Duodenal mucosa (tissue), 2 donors: ENCODE data around the gene LRRC58.
"Not testable (repeated sequence)": the region's sequence is repeated elsewhere in the genome, so short reads cannot be mapped to it uniquely, and the experiment has no call there.

ENCODE experiments used
- H3K27ac ChIP-seq: one replicate; pipeline ENCODE4 v1.7.0; 2013; ENCODE audit warnings: low read depth, low read length
- H3K27me3 ChIP-seq, 2 donors: one replicate each; pipeline ENCODE4 v1.7.0; 2013; ENCODE audit warnings: low read length in 2 of 2, control low read depth in 1 of 2; ENCODE audit not compliant: insufficient read depth in 2 of 2, control insufficient read depth in 1 of 2
- H3K36me3 ChIP-seq, 2 donors: one replicate each; pipeline ENCODE4 v1.7.0; 2013; ENCODE audit warnings: low read length in 2 of 2, control low read depth in 1 of 2; ENCODE audit not compliant: insufficient read depth in 2 of 2, control insufficient read depth in 1 of 2
- H3K4me1 ChIP-seq, 2 donors: one replicate each; pipeline ENCODE4 v1.7.0; 2013; ENCODE audit warnings: low read length in 2 of 2, control low read depth in 1 of 2; ENCODE audit not compliant: insufficient read depth in 2 of 2, control insufficient read depth in 1 of 2
- H3K4me3 ChIP-seq, 2 donors: one replicate each; pipeline ENCODE4 v1.7.0; 2013; ENCODE audit warnings: low read length in 2 of 2, low read depth in 1 of 2
- H3K9ac ChIP-seq, 2 donors: one replicate each; pipeline ENCODE4 v1.7.0; 2013; ENCODE audit warnings: low read length in 2 of 2, low read depth in 1 of 2
- H3K9me3 ChIP-seq, 2 donors: one replicate each; pipeline ENCODE4 v1.7.0; 2013; ENCODE audit warnings: low read length in 2 of 2, control low read depth in 1 of 2; ENCODE audit not compliant: control insufficient read depth in 1 of 2

LRRC58 gene

GRCh38 chr3:120348991-120349854 lies at the start of gene LRRC58:
Gene LRRC58 (minus strand): TSS chr3:120349354. CDS start chr3:120349243, 111 bp downstream.
- peak within 1 kb of the TSS; percentile 69 for H3K27ac ChIP-seq
- peaks cover 1 to 5% of the 10 kb centered on the region in 2 donors for H3K36me3 ChIP-seq
- H3K4me3 ChIP-seq: peak within 1 kb of the TSS; percentile 81 to 91
- H3K9me3 ChIP-seq: no peaks in the 10 kb centered on the region
- H3K9ac ChIP-seq: peak within 1 kb of the TSS; percentile 67 to 86
- H3K4me1 ChIP-seq: peaks cover 12 to 29% of the 10 kb centered on the region in 2 donors
- H3K27me3 ChIP-seq: no peaks in the 10 kb centered on the region

- H3K4me1 ChIP-seq: no peaks in the 10 kb centered on the region
- H3K9ac ChIP-seq: no peak overlapping the region
- no peaks in the 10 kb centered on the region for H3K27me3 ChIP-seq
- no peaks in the 10 kb centered on the region for H3K9me3 ChIP-seq
- peaks cover 0 to 4% of the 10 kb centered on the region in 2 donors for H3K36me3 ChIP-seq
- H3K27ac ChIP-seq: no peak overlapping the region
- no peak overlapping the region for H3K4me3 ChIP-seq
Measured at GRCh38 chr3:120396469-120396868, 47.3 kb upstream of the LRRC58 start.

- Histone ChIP-seq H3K36me3 (peaks cover 0 to 4% of the 10 kb centered on the region in 2 donors), H3K9ac (no peak overlapping the region), H3K27ac (no peak overlapping the region), H3K27me3 (no peaks in the 10 kb centered on the region), H3K9me3 (no peaks in the 10 kb centered on the region), H3K4me3 (no peak overlapping the region), H3K4me1 (no peaks in the 10 kb centered on the region)
Measured at GRCh38 chr3:120394347-120394746, 45.2 kb upstream of the LRRC58 start.

GRCh38 chr3:120393761-120394160 lies 44.6 kb upstream of the LRRC58 start:
- Histone ChIP-seq H3K9me3 (no peaks in the 10 kb centered on the region), H3K9ac (no peak overlapping the region)

GRCh38 chr3:120393243-120393642 lies 44.1 kb upstream of the LRRC58 start:
- no peak overlapping the region for H3K27ac ChIP-seq
- no peaks in the 10 kb centered on the region for H3K9me3 ChIP-seq
- no peaks in the 10 kb centered on the region for H3K4me1 ChIP-seq
- peaks cover 0 to under 1% of the 10 kb centered on the region in 2 donors for H3K36me3 ChIP-seq
- H3K27me3 ChIP-seq: no peaks in the 10 kb centered on the region
- H3K9ac ChIP-seq: no peak overlapping the region
- no peak overlapping the region for H3K4me3 ChIP-seq

More at GRCh38 chr3:120393761-120394160, 44.6 kb upstream of the LRRC58 start:
- Histone ChIP-seq H3K36me3 (peaks cover 0 to 4% of the 10 kb centered on the region in 2 donors), H3K4me3 (no peak overlapping the region), H3K27ac (no peak overlapping the region), H3K4me1 (no peaks in the 10 kb centered on the region), H3K27me3 (no peaks in the 10 kb centered on the region)

GRCh38 chr3:120382941-120383447 lies 33.8 kb upstream of the LRRC58 start:
- H3K36me3 ChIP-seq: no peaks in the 10 kb centered on the region
- H3K27me3 ChIP-seq: no peaks in the 10 kb centered on the region
- no peak overlapping the region for H3K27ac ChIP-seq
- no peak overlapping the region for H3K4me3 ChIP-seq
- H3K9me3 ChIP-seq: peaks cover 0 to 4% of the 10 kb centered on the region in 2 donors
- no peak overlapping the region for H3K9ac ChIP-seq
- no peaks in the 10 kb centered on the region for H3K4me1 ChIP-seq

DNA sequence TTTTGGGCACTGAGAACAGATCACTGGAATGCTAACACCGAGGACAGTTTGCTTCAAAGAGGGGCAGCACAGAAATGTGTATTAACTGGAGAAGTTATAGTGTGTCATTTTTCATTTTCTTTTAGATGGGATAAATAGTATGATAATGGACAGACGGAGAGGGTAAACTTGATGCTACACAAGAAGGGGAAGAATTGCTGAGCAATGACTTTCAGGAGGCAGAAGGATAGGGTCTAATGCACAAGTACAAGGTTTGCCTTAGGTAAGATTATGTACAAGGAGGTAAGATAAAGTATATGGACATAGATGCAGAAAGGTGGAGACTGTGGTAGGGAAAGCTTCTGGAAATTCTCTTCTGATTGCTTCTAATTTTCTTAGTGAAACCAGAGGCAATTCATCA lies 32.3 kb upstream of the LRRC58 start:
- peaks cover 0 to 4% of the 10 kb centered on the region in 2 donors for H3K9me3 ChIP-seq
- H3K27ac ChIP-seq: no peak overlapping the region
- no peaks in the 10 kb centered on the region for H3K4me1 ChIP-seq
- no peak overlapping the region for H3K4me3 ChIP-seq
- H3K9ac ChIP-seq: no peak overlapping the region
- no peaks in the 10 kb centered on the region for H3K27me3 ChIP-seq
- H3K36me3 ChIP-seq: no peaks in the 10 kb centered on the region

DNA sequence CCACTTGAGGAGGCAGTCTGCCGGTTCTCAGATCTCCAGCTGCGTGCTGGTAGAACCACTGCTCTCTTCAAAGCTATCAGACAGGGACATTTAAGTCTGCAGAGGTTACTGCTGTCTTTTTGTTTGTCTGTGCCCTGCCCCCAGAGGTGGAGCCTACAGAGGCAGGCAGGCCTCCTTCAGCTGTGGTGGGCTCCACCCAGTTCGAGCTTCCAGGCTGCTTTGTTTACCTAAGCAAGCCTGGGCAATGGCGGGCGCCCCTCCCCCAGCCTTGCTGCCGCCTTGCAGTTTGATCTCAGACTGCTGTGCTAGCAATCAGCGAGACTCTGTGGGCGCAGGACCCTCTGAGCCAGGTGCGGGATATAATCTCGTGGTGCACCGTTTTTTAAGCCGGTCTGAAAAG lies 28.8 kb upstream of the LRRC58 start:
- H3K36me3 ChIP-seq, H3K27ac ChIP-seq, H3K4me3 ChIP-seq, H3K4me1 ChIP-seq, H3K27me3 ChIP-seq, H3K9me3 ChIP-seq, H3K9ac ChIP-seq: not testable (repeated sequence)

GRCh38 chr3:120370463-120370862 lies 21.3 kb upstream of the LRRC58 start:
- H3K9ac ChIP-seq: no peak overlapping the region
- no peak overlapping the region for H3K27ac ChIP-seq
- no peaks in the 10 kb centered on the region for H3K36me3 ChIP-seq
- no peaks in the 10 kb centered on the region for H3K27me3 ChIP-seq
- H3K9me3 ChIP-seq: no peaks in the 10 kb centered on the region
- no peaks in the 10 kb centered on the region for H3K4me1 ChIP-seq
- H3K4me3 ChIP-seq: no peak overlapping the region

DNA sequence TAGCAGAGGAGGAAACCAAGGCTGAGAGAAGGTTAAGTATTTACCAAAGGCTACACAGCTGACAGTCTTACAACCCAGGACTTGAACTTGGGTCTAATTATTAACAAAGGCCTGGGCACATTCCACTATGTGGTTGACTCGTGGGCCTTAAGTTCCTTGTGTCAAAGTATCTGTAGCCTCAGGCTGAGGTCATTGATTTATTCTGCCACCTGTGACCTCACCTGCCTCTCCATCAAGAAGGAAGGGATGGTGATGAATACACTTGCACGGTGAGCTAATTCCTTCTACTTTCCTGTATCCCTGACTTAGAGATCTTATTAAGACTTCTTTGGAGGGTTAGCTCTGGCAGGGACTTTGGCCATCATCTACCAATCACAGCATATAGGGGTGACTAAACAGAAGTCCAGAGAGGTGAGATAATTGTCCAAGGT lies 19.9 kb upstream of the LRRC58 start:
- Histone ChIP-seq H3K27ac (no peak overlapping the region), H3K4me1 (no peaks in the 10 kb centered on the region), H3K4me3 (no peak overlapping the region), H3K9ac (no peak overlapping the region), H3K9me3 (no peaks in the 10 kb centered on the region), H3K36me3 (no peaks in the 10 kb centered on the region), H3K27me3 (no peaks in the 10 kb centered on the region)
